Body of pancreas (tissue), 4 donors: ENCODE results near the gene AGXT.

ENCODE experiments used
- CTCF ChIP-seq, 7 experiments: fragments of 450-650 bp in 4 of 7; fragments of 200-600 bp in 3 of 7; sonication (generic) in 3 of 7; IDR thresholded peaks; one replicate each; pipeline ENCODE4 v1.5.1; 2016 to 2019; ENCODE audit warnings: antibody characterized with exemption in 7 of 7
- POLR2A ChIP-seq, 3 donors: fragments of 450-650 bp; IDR thresholded peaks; one replicate each; pipeline ENCODE4 v1.6.1; 2016; ENCODE audit warnings: antibody characterized with exemption in 3 of 3, mild to moderate bottlenecking in 2 of 3

DNA sequence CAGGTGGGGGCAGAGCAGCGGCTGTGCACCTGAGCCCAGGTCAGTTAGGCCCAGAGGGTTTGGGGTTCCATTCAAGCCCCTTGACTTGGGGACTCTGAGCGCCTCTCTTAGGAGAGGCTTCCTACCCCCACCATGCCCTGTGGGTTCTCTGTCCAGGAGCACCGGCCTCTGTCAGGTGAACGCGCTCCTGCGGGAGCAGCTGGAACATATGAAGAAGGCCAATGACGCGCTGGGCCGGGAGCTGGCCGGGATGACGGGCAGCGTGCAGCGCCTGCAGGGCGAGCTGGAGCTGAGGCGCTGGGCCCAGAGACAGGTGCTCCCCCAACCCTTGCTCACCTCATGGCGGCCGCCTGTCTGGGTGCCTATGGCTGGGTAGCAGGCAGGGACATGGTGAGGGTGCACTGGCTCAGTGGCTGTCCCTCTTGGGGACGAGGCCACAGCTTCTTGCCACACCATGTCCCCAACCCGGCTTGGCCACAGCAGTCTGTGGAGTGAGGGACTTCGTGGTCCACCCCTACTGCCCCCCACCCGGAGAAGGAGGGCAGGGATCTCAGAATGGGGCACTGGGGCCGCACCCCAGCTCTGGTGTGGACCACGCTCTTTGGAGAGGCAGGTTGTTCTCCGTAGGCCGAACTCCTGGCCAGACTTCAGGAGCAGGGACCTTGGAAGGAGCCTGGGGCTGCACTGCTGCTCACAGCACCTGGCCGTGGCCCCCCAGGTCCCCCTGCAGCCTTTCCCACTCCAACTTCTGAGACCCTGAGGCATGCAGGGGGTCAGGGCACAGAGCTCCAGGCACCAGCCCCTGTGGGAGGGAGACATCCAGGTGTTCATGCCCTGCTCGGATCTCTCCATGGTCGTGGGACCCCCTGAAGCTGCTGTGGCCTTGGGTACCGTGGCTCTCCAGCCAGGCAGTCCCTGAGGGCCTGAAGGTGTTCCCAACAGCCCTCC lies 57.2 kb downstream of the AGXT start:
- TF ChIP-seq POLR2A (IDR thresholded peaks at IDR 0.05) (no peak), CTCF (IDR thresholded peaks at IDR 0.05) (no peak)
